M059J (cell line): ENCODE data around the gene CEACAM7. TPM values are rescaled to one million over a fixed set of nuclear protein-coding genes. Genes with fewer than 3 reads are reported as not detected.
"Not testable (repeated sequence)": the region's sequence is repeated elsewhere in the genome, so short reads cannot be mapped to it uniquely, and the experiment has no call there.

Source experiments
- DNase-seq: peaks from one replicate; pipeline ENCODE4 v3.0.0-alpha.2; 2012; ENCODE audit warnings: low read depth
- total RNA-seq: library from RNA; depleted of rRNA; stranded (reverse); fragments of >200 nt; shearing (Covaris generic); gene quantifications from 2 replicates; pipeline ENCODE4 v1.2.3, GENCODE V29; 2014; rRNA removed

Gene CEACAM7
- total RNA-seq, 1 experiment from 2014 or later = not detected

GRCh38 chr19:41656756-41657155 is 31.3 kb downstream of the CEACAM7 start:
- not testable (repeated sequence) for DNase-seq

DNA sequence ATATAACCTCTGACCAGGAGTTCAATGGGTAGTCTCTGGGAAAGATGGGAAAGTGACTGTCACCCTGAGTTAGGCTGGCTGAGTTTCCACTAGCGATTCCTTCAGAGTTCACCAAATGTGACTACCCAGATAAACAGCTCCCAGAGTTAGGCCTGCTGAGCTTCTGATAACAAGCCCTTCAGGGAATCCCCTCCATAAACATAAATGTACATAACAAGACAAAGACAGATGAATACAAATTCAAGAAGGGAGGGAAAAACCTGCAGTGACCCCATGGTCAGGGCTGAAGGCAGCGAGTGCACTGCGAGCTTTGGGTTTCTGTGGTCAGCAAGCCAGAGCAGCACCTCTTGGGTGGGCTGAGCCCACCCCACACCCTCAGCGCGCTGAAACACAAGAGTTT is 35.8 kb downstream of the CEACAM7 start:
- no peak for DNase-seq

DNA sequence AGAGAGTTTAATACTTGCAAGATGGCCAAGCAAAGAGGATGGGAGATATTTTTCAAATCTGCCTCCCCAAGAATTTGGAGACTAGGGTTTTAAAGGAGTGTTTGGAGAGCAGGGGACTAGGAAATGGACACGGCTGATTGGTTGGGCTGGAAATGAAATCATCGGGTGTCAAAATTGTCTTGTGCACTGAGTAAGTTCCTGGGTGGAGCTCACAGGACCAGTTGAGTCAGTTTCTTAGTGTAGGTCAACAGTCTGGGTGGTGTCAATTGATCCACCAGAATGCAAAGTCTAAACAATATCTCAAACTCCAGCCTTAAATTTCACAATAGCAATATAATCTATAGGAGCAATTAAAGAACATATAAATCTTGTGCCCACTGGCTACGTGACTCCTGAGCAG is 38.2 kb downstream of the CEACAM7 start:
- no peak for DNase-seq

- no peak for DNase-seq
Measured at GRCh38 chr19:41646589-41647204, 41.4 kb downstream of the CEACAM7 start.

- DNase-seq = peak; percentile 47
Measured at GRCh38 chr19:41641879-41642485, 46.1 kb downstream of the CEACAM7 start.

GRCh38 chr19:41638641-41639081 is 49.4 kb downstream of the CEACAM7 start:
- no peak for DNase-seq

GRCh38 chr19:41637484-41637883 is 50.6 kb downstream of the CEACAM7 start:
- DNase-seq = no peak

GRCh38 chr19:41627966-41628675 is 59.9 kb downstream of the CEACAM7 start:
- no peak for DNase-seq

DNA sequence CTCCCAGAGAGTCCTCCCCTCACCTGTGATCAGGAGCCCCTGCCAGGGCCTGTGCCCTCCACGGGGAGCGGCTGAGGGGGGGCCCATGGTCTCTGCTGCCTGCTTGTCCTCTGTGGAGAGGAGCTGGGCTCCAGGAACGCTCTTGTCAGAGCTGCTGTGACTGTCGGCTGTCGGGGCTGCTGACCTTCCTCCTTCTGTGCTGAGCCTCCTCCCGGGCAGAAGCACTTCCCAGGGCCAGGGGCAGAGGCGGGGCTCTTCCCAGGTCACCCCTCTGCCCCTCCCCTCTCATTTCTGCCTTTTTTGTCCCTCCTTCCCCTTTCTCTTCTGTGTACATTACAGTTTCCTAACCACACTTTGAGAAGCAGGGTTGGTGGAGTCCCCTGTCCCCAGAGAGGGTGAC is 61.2 kb downstream of the CEACAM7 start, which contains the start of gene CEACAM4:
Gene CEACAM4, minus strand, starts transcription at position 198 of the 400 bp plus-strand sequence. Its CDS starts 111 bp downstream, at position 87.
- DNase-seq = no peak

DNA sequence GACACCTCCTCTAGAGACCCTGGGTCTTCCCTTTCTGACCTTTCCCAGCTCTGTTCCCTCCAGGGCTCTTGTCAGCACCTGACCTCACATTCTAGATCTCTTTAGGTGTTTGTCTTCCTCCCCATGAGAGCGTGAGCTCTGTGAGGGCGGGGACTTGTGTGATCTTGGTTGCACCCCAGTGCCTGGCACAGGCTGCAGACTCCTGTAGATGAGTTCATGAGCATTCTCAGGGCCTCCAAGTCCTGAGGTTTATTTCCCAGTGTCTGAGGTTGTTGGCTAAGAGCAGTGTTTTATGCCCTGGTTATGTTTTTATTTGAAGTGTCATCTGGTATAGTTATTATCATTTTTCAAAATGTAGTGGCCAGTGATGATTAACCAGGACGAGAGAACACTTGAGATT is 61.8 kb downstream of the CEACAM7 start:
- no peak for DNase-seq

DNA sequence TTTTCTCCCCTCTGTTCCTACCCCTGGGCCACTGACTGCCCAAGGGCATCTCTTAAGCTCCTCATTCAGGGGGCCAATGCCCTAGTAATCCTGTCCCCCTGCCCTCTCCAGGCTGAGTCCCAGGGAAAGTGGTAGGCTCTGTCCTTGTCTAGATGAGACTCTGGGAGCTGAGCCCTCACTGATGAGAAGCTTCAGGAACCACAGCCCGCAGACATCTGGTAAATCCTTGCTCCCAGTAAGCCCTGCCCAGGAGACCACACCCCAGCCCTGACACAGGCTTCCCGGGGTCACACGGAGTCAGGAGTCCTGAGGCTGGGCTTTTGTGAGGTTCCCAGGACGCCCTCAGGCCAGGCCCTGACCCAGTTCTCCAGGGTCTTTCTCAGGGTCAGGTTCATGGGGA is 63.1 kb downstream of the CEACAM7 start:
- no peak for DNase-seq

- no peak for DNase-seq
Measured at GRCh38 chr19:41624515-41624914, 63.6 kb downstream of the CEACAM7 start.

GRCh38 chr19:41623360-41623759 is 64.7 kb downstream of the CEACAM7 start:
- DNase-seq = no peak

Other genes starting within 250 kb of the CEACAM7 start
- gene DMAC2, start 248.4 kb downstream of the CEACAM7 start, total RNA-seq = 52.1 and 57.2 TPM in 2 replicates
- gene ERICH4, start 245.1 kb downstream of the CEACAM7 start, total RNA-seq = not detected in 2 replicates
- gene CEACAM21, start 112.1 kb downstream of the CEACAM7 start, total RNA-seq = not detected in 2 replicates
- not detected in 2 replicates for gene CEACAM4, start 61.2 kb downstream of the CEACAM7 start, total RNA-seq
- not detected in 2 replicates for gene CEACAM5, start 20.4 kb upstream of the CEACAM7 start, total RNA-seq
- not detected in 2 replicates for gene CEACAM6, start 67.3 kb upstream of the CEACAM7 start, total RNA-seq
- not detected in 2 replicates for gene CEACAM3, start 108.3 kb upstream of the CEACAM7 start, total RNA-seq
- gene LYPD4, start 156.4 kb upstream of the CEACAM7 start, total RNA-seq = not detected in 2 replicates
- not detected in 2 replicates for gene DMRTC2, start 156.8 kb upstream of the CEACAM7 start, total RNA-seq
- 919 and 1,304 TPM in 2 replicates for gene RPS19, start 172.0 kb upstream of the CEACAM7 start, total RNA-seq
- 0.12 TPM in 1 of 2 replicates, not detected in the other for gene CD79A, start 189.0 kb upstream of the CEACAM7 start, total RNA-seq
- 41.7 and 43.9 TPM in 2 replicates for gene ARHGEF1, start 194.9 kb upstream of the CEACAM7 start, total RNA-seq
- not detected in 2 replicates for gene ERFL, start 240.2 kb upstream of the CEACAM7 start, total RNA-seq